ENCODE results near the gene TTLL6.
"Not testable (repeated sequence)": the region's sequence is repeated elsewhere in the genome, so short reads cannot be mapped to it uniquely, and the experiment has no call there.

The TTLL6 gene

DNA sequence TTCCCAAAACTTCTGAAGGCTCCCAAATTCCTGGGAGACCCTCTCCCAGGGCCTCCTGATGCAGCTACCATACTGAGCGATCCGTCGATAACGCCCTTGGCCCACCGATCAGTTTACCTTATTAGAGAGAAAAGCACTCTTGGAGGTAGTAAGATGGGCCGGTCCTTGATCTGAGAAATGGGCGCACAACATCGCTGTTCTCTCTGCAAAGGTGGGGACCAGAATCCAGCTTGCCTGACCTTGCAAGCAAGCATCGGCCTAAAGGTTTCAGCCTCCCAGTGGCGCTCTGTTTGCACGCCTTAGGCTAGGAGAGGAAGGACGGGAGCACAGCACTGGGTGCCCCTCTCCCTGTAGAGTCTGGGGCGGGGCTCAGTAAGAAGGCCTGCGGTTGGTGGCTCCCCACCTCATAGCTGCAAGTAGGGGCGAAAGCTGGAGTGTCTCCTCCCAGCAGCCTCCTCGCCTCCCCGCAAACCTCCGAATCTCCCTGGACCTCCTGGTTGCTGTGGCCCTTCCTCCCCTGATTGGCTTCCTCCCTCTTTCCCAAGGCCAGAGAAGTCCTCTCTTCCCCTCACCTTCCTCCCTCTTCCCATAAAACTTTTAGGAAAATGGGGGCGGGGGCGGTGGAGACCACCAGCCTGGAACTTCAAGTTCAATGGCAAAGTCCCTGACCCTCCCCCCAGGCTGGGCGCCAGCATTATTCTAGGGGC, 94.7 kb downstream of the TTLL6 start, which contains the start of gene PRAC1:
Gene PRAC1 (minus strand): TSS at position 318 of the 707 bp plus-strand sequence. CDS start 126 bp downstream, at position 192.
- no peak for DNase-seq

DNA sequence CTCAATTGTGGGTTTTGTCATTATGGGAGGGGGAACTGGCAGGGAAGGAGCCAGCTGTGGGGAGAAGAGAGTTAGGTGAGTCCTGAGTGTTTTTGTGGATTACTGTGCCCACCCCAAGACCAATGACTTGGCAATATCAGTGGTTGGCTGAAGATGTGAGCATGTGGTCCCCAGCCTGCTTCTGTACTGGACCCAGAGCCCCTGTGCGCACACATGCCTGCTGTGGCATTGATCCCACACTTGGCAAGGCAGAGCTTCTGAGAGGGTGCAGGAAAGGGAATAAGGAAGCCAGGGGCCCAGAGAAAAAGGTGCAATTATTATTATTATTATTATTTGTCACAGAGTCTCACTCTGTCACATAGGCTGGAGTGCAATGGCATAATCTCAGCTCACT, 96.0 kb downstream of the TTLL6 start:
- DNase-seq = no peak

DNA sequence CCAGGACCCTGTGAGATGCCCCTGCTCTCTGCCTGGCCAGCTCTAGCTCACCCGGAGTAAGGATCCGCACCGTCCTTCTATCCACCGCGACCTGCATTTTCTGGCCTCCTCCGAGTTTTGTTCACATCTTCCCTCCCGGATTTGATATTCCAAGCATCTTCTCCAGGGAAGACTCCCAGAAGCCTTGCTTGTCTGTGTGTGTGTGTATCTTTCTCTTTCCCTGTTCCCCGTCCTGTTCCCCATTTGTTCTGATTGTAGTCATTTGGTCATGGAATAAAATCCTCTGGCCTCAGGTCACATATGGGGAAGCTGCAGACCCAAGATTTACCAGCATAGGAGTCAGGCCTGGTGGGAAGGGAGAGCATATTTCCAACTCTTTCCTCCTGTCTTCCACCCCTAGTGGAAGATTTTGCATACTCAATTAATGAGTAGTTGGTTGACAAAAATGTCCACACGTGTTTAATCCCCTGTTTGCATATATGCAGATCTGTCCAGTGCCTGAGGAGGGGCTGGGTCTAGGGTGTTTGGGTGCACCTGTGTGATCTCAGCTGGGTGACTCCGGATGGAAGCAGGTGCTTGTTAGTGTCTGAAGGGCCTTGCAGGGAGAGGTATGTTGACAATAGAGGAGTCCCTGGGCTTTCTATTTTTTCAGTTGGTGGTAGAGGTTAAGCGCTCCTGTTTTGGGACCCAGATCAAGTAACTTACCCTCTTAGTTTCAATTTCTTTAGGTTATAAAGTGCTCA, 96.6 kb downstream of the TTLL6 start:
- DNase-seq = no peak

- DNase-seq = no peak
Measured at GRCh38 chr17:48719642-48720265, 97.3 kb downstream of the TTLL6 start.

GRCh38 chr17:48718761-48719641, 98.0 kb downstream of the TTLL6 start:
- no peak for DNase-seq

GRCh38 chr17:48718227-48718760, 98.7 kb downstream of the TTLL6 start:
- DNase-seq = no peak

GRCh38 chr17:48717367-48718226, 99.4 kb downstream of the TTLL6 start:
- DNase-seq = no peak

GRCh38 chr17:48716549-48716948, 100.5 kb downstream of the TTLL6 start:
- not testable (repeated sequence) for DNase-seq

GRCh38 chr17:48715496-48716399, 101.3 kb downstream of the TTLL6 start:
- DNase-seq = no peak
